ENCODE measurements around the gene SMAD1.

DNA sequence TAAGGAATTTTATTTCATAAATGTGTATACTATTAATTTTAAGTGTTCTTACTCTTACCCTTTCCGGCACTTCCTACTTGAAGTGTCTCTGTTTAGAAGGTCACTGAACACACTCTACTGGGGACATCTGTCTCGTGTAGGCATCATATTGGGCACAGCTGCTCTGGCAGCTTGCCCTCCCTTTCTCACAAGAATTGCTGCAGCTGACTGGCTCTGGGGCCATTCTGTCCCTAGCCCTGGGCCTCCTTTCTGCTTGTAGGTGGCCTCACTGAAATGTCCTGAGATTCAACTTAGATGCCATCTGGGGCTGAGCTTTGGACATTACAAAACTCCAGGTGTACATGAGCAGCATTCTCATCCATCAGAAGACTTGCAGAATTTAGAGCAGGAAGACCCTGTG, 49.6 kb downstream of the SMAD1 start:
- TF ChIP-seq, protein P1, sequence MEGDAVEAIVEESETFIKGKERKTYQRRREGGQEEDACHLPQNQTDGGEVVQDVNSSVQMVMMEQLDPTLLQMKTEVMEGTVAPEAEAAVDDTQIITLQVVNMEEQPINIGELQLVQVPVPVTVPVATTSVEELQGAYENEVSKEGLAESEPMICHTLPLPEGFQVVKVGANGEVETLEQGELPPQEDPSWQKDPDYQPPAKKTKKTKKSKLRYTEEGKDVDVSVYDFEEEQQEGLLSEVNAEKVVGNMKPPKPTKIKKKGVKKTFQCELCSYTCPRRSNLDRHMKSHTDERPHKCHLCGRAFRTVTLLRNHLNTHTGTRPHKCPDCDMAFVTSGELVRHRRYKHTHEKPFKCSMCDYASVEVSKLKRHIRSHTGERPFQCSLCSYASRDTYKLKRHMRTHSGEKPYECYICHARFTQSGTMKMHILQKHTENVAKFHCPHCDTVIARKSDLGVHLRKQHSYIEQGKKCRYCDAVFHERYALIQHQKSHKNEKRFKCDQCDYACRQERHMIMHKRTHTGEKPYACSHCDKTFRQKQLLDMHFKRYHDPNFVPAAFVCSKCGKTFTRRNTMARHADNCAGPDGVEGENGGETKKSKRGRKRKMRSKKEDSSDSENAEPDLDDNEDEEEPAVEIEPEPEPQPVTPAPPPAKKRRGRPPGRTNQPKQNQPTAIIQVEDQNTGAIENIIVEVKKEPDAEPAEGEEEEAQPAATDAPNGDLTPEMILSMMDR (IDR thresholded peaks at IDR 0.05; ENCODE audit: low read depth, low read length) = no peak
- TF ChIP-seq EZH2phosphoT487 (IDR thresholded peaks at IDR 0.05; ENCODE audit: low read depth) = no peak
